GM12874 (cell line): Measurements from ENCODE around the gene SERINC2.

Experiments
- CTCF ChIP-seq: IDR thresholded peaks from 2 replicates; pipeline ENCODE4 v1.5.1; 2011; ENCODE audit warnings: low read depth, mild to moderate bottlenecking, control low read depth, low read length, moderate library complexity; ENCODE audit not compliant: insufficient read depth

Gene SERINC2

GRCh38 chr1:31433396-31433930 lies 20.4 kb downstream of the SERINC2 start:
- no peak for TF ChIP-seq CTCF

- TF ChIP-seq CTCF: no peak
Measured at GRCh38 chr1:31434101-31434871, 21.3 kb downstream of the SERINC2 start.

- no peak for TF ChIP-seq CTCF
Measured at GRCh38 chr1:31434979-31435378, 22.0 kb downstream of the SERINC2 start.

- TF ChIP-seq CTCF: no peak
Measured at GRCh38 chr1:31435471-31436409, 22.7 kb downstream of the SERINC2 start.

- no peak for TF ChIP-seq CTCF
Measured at GRCh38 chr1:31436596-31437432, 23.8 kb downstream of the SERINC2 start.

- no peak for TF ChIP-seq CTCF
Measured at GRCh38 chr1:31437433-31438037, 24.5 kb downstream of the SERINC2 start.
